ENCODE results near the gene IRF4. TPM values are rescaled to one million over a fixed set of nuclear protein-coding genes. Genes with fewer than 3 reads are reported as not detected.

IRF4 gene
- total RNA-seq, 1 experiment from 2014 or later: 0.15 TPM

DNA sequence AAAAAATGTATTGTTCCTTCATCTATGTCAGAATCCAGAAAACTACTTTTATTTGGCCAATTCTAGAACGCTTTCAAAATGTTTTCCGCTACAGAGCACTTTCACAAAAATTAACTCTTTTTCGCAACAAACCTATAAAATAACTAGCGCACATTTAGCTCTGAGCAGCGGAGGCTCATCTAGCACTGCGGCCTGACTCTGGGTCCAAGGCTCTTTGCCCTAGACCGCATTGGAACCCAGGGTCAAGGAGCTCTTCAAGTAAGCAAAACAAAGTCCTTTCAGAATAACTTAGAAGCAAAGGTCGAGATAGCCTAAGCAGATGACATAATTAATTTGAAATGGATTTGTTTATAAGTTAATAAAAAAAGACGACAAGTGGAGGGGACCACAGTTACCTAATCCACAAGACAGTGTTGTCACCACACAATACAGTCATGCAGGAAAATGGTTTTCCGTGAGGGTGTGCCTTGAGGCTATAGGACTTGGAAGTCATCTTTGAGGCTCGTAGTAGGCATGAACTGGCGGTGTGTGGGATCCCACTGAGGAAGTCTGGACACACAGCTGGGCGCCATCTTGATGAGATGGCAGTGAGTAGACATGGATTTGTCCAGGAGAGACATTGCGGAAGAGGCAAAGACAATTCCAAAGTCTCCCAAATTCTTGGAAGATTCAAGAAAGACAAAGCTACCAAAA, 29.2 kb upstream of the IRF4 start:
- Histone ChIP-seq H3K27me3 (ENCODE audit: low read length) (peaks cover 19% of the 10 kb centered on the region; the same call in 1 of the 2 replicates), H3K9me2 (replicated peaks; ENCODE audit: low read length) (no peaks in the 10 kb centered on the region), H3F3A (ENCODE audit: low read length, unreplicated experiment) (no peaks in the 10 kb centered on the region), H2AFZ (ENCODE audit: low read length) (no peak overlapping the region), H3K4me3 (ENCODE audit: low read length) (no peak overlapping the region), H4K20me1 (ENCODE audit: low read length) (no peaks in the 10 kb centered on the region), H3K27ac (ENCODE audit: low read length) (no peak overlapping the region), H3K36me3 (ENCODE audit: low read depth, low read length) (no peaks in the 10 kb centered on the region), H3K4me2 (ENCODE audit: low read length) (no peak overlapping the region), H3K4me1 (ENCODE audit: insufficient read depth, low read length) (no peaks in the 10 kb centered on the region), H3K79me2 (ENCODE audit: low read length) (no peaks in the 10 kb centered on the region), H3K9ac (ENCODE audit: low read length) (no peak overlapping the region), H3K9me3 (ENCODE audit: low read length) (no peaks in the 10 kb centered on the region)
- no peak for DNase-seq
- no peak for TF ChIP-seq EZH2 (IDR thresholded peaks at IDR 0.05; ENCODE audit: low read length, unreplicated experiment)
- TF ChIP-seq CTCF (conservative IDR thresholded peaks at IDR 0.05; ENCODE audit: low read depth, low read length): no peak
- TF ChIP-seq EZH2phosphoT487 (IDR thresholded peaks at IDR 0.05; ENCODE audit: borderline replicate concordance, low read length): no peak
- ChIA-PET CTCF (no interaction called here), POLR2A (ENCODE audit: unreplicated experiment) (no interaction called here)
- intact Hi-C loops (cut with micrococcal nuclease): no loop called here
- no TSS peak for BruUV-seq (replicated peaks)
- ATAC-seq: no peak

DNA sequence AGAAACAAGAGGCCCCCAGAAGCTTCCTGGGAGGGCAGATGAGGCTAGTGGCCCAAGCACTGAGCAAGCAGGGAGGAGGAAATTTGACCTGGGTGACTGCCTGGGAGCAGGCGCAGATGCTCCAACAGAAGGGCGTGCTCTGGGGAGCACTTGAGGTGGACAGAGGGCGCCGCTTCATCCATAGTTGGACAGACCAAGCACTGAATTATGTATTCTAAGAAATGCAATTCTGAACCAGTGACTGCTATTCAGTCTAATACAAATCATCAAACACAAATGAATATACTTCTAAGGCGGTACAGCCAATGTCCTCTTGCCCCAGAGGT, 28.7 kb upstream of the IRF4 start:
- DNase-seq (no peak), ATAC-seq (no peak)
- H4K20me1 ChIP-seq (ENCODE audit: low read length): no peaks in the 10 kb centered on the region
- intact Hi-C loops (cut with micrococcal nuclease): no loop called here
- H3K4me3 ChIP-seq (ENCODE audit: low read length): no peak overlapping the region
- H3K36me3 ChIP-seq (ENCODE audit: low read depth, low read length): no peaks in the 10 kb centered on the region
- H3K79me2 ChIP-seq (ENCODE audit: low read length): no peaks in the 10 kb centered on the region
- ChIA-PET CTCF (no interaction called here), POLR2A (ENCODE audit: unreplicated experiment) (no interaction called here)
- H3K9ac ChIP-seq (ENCODE audit: low read length): no peak overlapping the region
- no peak overlapping the region for H3K27ac ChIP-seq (ENCODE audit: low read length)
- no peaks in the 10 kb centered on the region for H3K4me1 ChIP-seq (ENCODE audit: insufficient read depth, low read length)
- no peaks in the 10 kb centered on the region for H3K9me3 ChIP-seq (ENCODE audit: low read length)
- H3K27me3 ChIP-seq (ENCODE audit: low read length): peaks cover 22% of the 10 kb centered on the region; the same call in 1 of the 2 replicates
- no TSS peak for BruUV-seq (replicated peaks)
- no peaks in the 10 kb centered on the region for H3F3A ChIP-seq (ENCODE audit: low read length, unreplicated experiment)
- no peaks in the 10 kb centered on the region for H3K9me2 ChIP-seq (replicated peaks; ENCODE audit: low read length)
- no peak for TF ChIP-seq EZH2 (IDR thresholded peaks at IDR 0.05; ENCODE audit: low read length, unreplicated experiment)
- no peak for TF ChIP-seq EZH2phosphoT487 (IDR thresholded peaks at IDR 0.05; ENCODE audit: borderline replicate concordance, low read length)
- no peak for TF ChIP-seq CTCF (conservative IDR thresholded peaks at IDR 0.05; ENCODE audit: low read depth, low read length)
- H2AFZ ChIP-seq (ENCODE audit: low read length): no peak overlapping the region
- H3K4me2 ChIP-seq (ENCODE audit: low read length): no peak overlapping the region

GRCh38 chr6:363291-363690, 28.3 kb upstream of the IRF4 start:
- Histone ChIP-seq H3K9me3 (ENCODE audit: low read length) (no peaks in the 10 kb centered on the region), H3K9me2 (replicated peaks; ENCODE audit: low read length) (no peaks in the 10 kb centered on the region), H3F3A (ENCODE audit: low read length, unreplicated experiment) (no peaks in the 10 kb centered on the region), H2AFZ (ENCODE audit: low read length) (no peak overlapping the region), H3K27ac (ENCODE audit: low read length) (no peak overlapping the region), H3K36me3 (ENCODE audit: low read depth, low read length) (no peaks in the 10 kb centered on the region), H3K4me1 (ENCODE audit: insufficient read depth, low read length) (no peaks in the 10 kb centered on the region), H3K9ac (ENCODE audit: low read length) (no peak overlapping the region), H3K79me2 (ENCODE audit: low read length) (no peaks in the 10 kb centered on the region), H3K4me2 (ENCODE audit: low read length) (no peak overlapping the region), H3K27me3 (ENCODE audit: low read length) (peaks cover 26% of the 10 kb centered on the region; the same call in 1 of the 2 replicates), H3K4me3 (ENCODE audit: low read length) (no peak overlapping the region), H4K20me1 (ENCODE audit: low read length) (no peaks in the 10 kb centered on the region)
- ChIA-PET CTCF (no interaction called here), POLR2A (ENCODE audit: unreplicated experiment) (no interaction called here)
- no peak for ATAC-seq
- DNase-seq: no peak
- TF ChIP-seq EZH2 (IDR thresholded peaks at IDR 0.05; ENCODE audit: low read length, unreplicated experiment) (no peak), CTCF (conservative IDR thresholded peaks at IDR 0.05; ENCODE audit: low read depth, low read length) (no peak), EZH2phosphoT487 (IDR thresholded peaks at IDR 0.05; ENCODE audit: borderline replicate concordance, low read length) (no peak)
- no TSS peak for BruUV-seq (replicated peaks)
- intact Hi-C loops (cut with micrococcal nuclease): no loop called here
